Activated naive CD4-positive, alpha-beta T cell treated with anti-CD3 and anti-CD28 coated beads, Interleukin-2, amount 50 U/mL, for 72 hours (primary cell): ENCODE data around the gene LILRA1. TPM values are rescaled to one million over a fixed set of nuclear protein-coding genes. Genes with fewer than 3 reads are reported as not detected.
"Not testable (repeated sequence)": the region's sequence is repeated elsewhere in the genome, so short reads cannot be mapped to it uniquely, and the experiment has no call there.

ENCODE experiments used
- ATAC-seq, 2 donors: fragments of 150-1000 bp; cut with Tn5 transposase; 2 replicates each; pipeline ENCODE4 v1.10.0; 2021; ENCODE audit warnings: mild to moderate bottlenecking in 2 of 2, moderate library complexity in 2 of 2
- DNase-seq, 2 donors: peaks; one replicate each; pipeline ENCODE4 v3.0.0; 2021 to 2022; ENCODE audit warnings: low spot score in 2 of 2
- H3K27ac Mint-ChIP-seq, 2 donors: one replicate each; pipeline ENCODE4 v1.8.0; 2022; ENCODE audit warnings: mild to moderate bottlenecking in 2 of 2, mixed read lengths in 2 of 2
- H3K36me3 Mint-ChIP-seq, 2 donors: one replicate each; pipeline ENCODE4 v1.8.0; 2022; ENCODE audit warnings: mixed read lengths in 2 of 2
- H3K9me3 Mint-ChIP-seq, 2 donors: one replicate each; pipeline ENCODE4 v1.8.0; 2022; ENCODE audit warnings: mixed read lengths in 2 of 2
- total RNA-seq, 2 donors: library from RNA; stranded (reverse); gene quantifications; one replicate each; pipeline ENCODE4 v1.2.3, GENCODE V29; 2022

LILRA1 gene
- total RNA-seq, 2 donors from 2014 or later: not detected

- DNase-seq, H3K36me3 Mint-ChIP-seq, H3K9me3 Mint-ChIP-seq, H3K27ac Mint-ChIP-seq, ATAC-seq: not testable (repeated sequence)
These were observed 39.1 kb downstream of the LILRA1 start for GRCh38 chr19:54632517-54632916.

- Mint-ChIP-seq H3K27ac (no peak overlapping the region), H3K36me3 (no peaks in the 10 kb centered on the region)
- no peak for ATAC-seq
These were observed 40.0 kb downstream of the LILRA1 start for GRCh38 chr19:54633401-54633800.

GRCh38 chr19:54636081-54636480, 42.6 kb downstream of the LILRA1 start:
- not testable (repeated sequence) for H3K27ac Mint-ChIP-seq, H3K36me3 Mint-ChIP-seq, H3K9me3 Mint-ChIP-seq, ATAC-seq, DNase-seq

More at GRCh38 chr19:54633401-54633800, 40.0 kb downstream of the LILRA1 start:
- no peaks in the 10 kb centered on the region for H3K9me3 Mint-ChIP-seq
- no peak for DNase-seq

GRCh38 chr19:54638683-54639082, 45.3 kb downstream of the LILRA1 start:
- H3K36me3 Mint-ChIP-seq: no peaks in the 10 kb centered on the region
- H3K27ac Mint-ChIP-seq: no peak overlapping the region
- DNase-seq: no peak
- no peak for ATAC-seq
- H3K9me3 Mint-ChIP-seq: no peaks in the 10 kb centered on the region

GRCh38 chr19:54642953-54643352, 49.5 kb downstream of the LILRA1 start:
- ATAC-seq, H3K9me3 Mint-ChIP-seq, DNase-seq: not testable (repeated sequence)

GRCh38 chr19:54643583-54643982, 50.2 kb downstream of the LILRA1 start:
- DNase-seq, H3K36me3 Mint-ChIP-seq, ATAC-seq, H3K27ac Mint-ChIP-seq, H3K9me3 Mint-ChIP-seq: not testable (repeated sequence)

More at GRCh38 chr19:54642953-54643352, 49.5 kb downstream of the LILRA1 start:
- H3K27ac Mint-ChIP-seq: peak overlapping the region in 1 of 2 donors; percentile 72
- not testable (repeated sequence) for H3K36me3 Mint-ChIP-seq

GRCh38 chr19:54644056-54644455, 50.6 kb downstream of the LILRA1 start:
- DNase-seq: no peak
- H3K27ac Mint-ChIP-seq: no peak overlapping the region
- H3K36me3 Mint-ChIP-seq: no peaks in the 10 kb centered on the region
- ATAC-seq: no peak
- no peaks in the 10 kb centered on the region for H3K9me3 Mint-ChIP-seq

- H3K9me3 Mint-ChIP-seq: no peaks in the 10 kb centered on the region
- no peak overlapping the region for H3K27ac Mint-ChIP-seq
- ATAC-seq: no peak
These were observed 53.0 kb downstream of the LILRA1 start for GRCh38 chr19:54646331-54646841.

GRCh38 chr19:54648129-54648528, 54.7 kb downstream of the LILRA1 start:
- Mint-ChIP-seq H3K9me3 (no peaks in the 10 kb centered on the region), H3K36me3 (no peaks in the 10 kb centered on the region), H3K27ac (no peak overlapping the region)
- no peak for DNase-seq
- no peak for ATAC-seq

More at GRCh38 chr19:54646331-54646841, 53.0 kb downstream of the LILRA1 start:
- no peaks in the 10 kb centered on the region for H3K36me3 Mint-ChIP-seq
- no peak for DNase-seq

- Mint-ChIP-seq H3K9me3 (no peaks in the 10 kb centered on the region), H3K36me3 (no peaks in the 10 kb centered on the region), H3K27ac (peak overlapping the region in 1 of 2 donors; percentile 67)
- no peak for DNase-seq
- ATAC-seq: no peak
These were observed 56.8 kb downstream of the LILRA1 start for GRCh38 chr19:54650108-54650655.

Other genes starting within 250 kb of the LILRA1 start
- gene LAIR1, start 228.7 kb upstream of the LILRA1 start, total RNA-seq: 1 to 10 TPM; 2.9 to 9.9 TPM
- gene TTYH1, start 178.2 kb upstream of the LILRA1 start, total RNA-seq: under 1 TPM in 1 of 2 donors, not detected in 1; 0.37 TPM
- 100 to 1,000 TPM; 191 to 205 TPM for gene LENG8, start 144.4 kb upstream of the LILRA1 start, total RNA-seq
- 1 to 10 TPM; 2.5 to 5.8 TPM for gene LENG9, start 129.9 kb upstream of the LILRA1 start, total RNA-seq
- gene CDC42EP5, start 120.3 kb upstream of the LILRA1 start, total RNA-seq: not detected
- gene LAIR2, start 90.8 kb upstream of the LILRA1 start, total RNA-seq: 1 to 10 TPM; 1.7 to 8.4 TPM
- not detected for gene LILRA2, start 19.8 kb upstream of the LILRA1 start, total RNA-seq
- gene LILRB1, start 36.9 kb downstream of the LILRA1 start, total RNA-seq: under 1 TPM; 0.31 to 0.34 TPM
- gene LILRB4, start 69.4 kb downstream of the LILRA1 start, total RNA-seq: not detected
- gene KIR3DL3, start 130.8 kb downstream of the LILRA1 start, total RNA-seq: not detected
- under 1 TPM in 1 of 2 donors, not detected in 1; 0.27 TPM for gene KIR2DL3, start 144.9 kb downstream of the LILRA1 start, total RNA-seq
- gene KIR2DL1, start 176.2 kb downstream of the LILRA1 start, total RNA-seq: not detected
- gene KIR2DL4, start 210.0 kb downstream of the LILRA1 start, total RNA-seq: under 1 TPM in 1 of 2 donors, not detected in 1; 0.25 TPM
- under 1 TPM; 0.18 to 0.23 TPM for gene KIR3DL1, start 222.8 kb downstream of the LILRA1 start, total RNA-seq
- under 1 TPM; 0.18 to 0.45 TPM for gene KIR2DS4, start 239.0 kb downstream of the LILRA1 start, total RNA-seq